Naive thymus-derived CD4-positive, alpha-beta T cell (primary cell): ENCODE measurements around the gene ENOX2. TPM values are rescaled to one million over a fixed set of nuclear protein-coding genes. Genes with fewer than 3 reads are reported as not detected.

Source experiments
- ATAC-seq: fragments of 150-1000 bp; cut with Tn5 transposase; 2 replicates; pipeline ENCODE4 v1.10.0; 2021; ENCODE audit warnings: mild to moderate bottlenecking, moderate library complexity
- CTCF ChIA-PET: fragments of 350-600 bp; sonication (Branson Sonifier 250); formaldehyde crosslinking; loops from one replicate; lab custom pipeline; 2021; ENCODE audit warnings: antibody characterized with exemption; lab: Charles Lee
- POLR2A ChIA-PET: fragments of 350-600 bp; sonication (Branson Sonifier 250); formaldehyde crosslinking; loops from one replicate; lab custom pipeline; 2021; ENCODE audit warnings: antibody characterized with exemption, inconsistent platforms; lab: Charles Lee
- DNase-seq, 9 donors: peaks; one replicate each; pipeline versions ENCODE4 v3.0.0 to v3.0.0-alpha.2; 2020 to 2022; ENCODE audit warnings: mixed read lengths in 1 of 9
- H3K27ac ChIP-seq: one replicate; pipeline ENCODE4 v1.7.0; 2013; ENCODE audit warnings: mild to moderate bottlenecking, low read depth, low read length, moderate library complexity
- H3K27me3 ChIP-seq, 2 donors: one replicate each; pipeline ENCODE4 v1.7.0; 2013; ENCODE audit warnings: low read length in 2 of 2, mild to moderate bottlenecking in 2 of 2, moderate library complexity in 2 of 2; ENCODE audit not compliant: control insufficient read depth in 2 of 2, insufficient read depth in 2 of 2
- H3K36me3 ChIP-seq, 3 experiments: 1 replicate in 2 of 3; 2 replicates in 1 of 3; pipeline ENCODE4 v1.7.0; 2013; ENCODE audit warnings: low read length in 3 of 3, mild to moderate bottlenecking in 3 of 3, moderate library complexity in 1 of 3; ENCODE audit not compliant: insufficient read depth in 3 of 3, control insufficient read depth in 2 of 3
- H3K4me1 ChIP-seq, 2 donors: one replicate each; pipeline ENCODE4 v1.7.0; 2013; ENCODE audit warnings: low read length in 2 of 2, mild to moderate bottlenecking in 2 of 2, moderate library complexity in 1 of 2; ENCODE audit not compliant: control insufficient read depth in 2 of 2, insufficient read depth in 2 of 2
- H3K4me3 ChIP-seq: 2 replicates; pipeline ENCODE4 v1.7.0; 2013; ENCODE audit warnings: mild to moderate bottlenecking, low read length
- H3K9me3 ChIP-seq, 3 experiments: 1 replicate in 2 of 3; 2 replicates in 1 of 3; pipeline ENCODE4 v1.7.0; 2013; ENCODE audit warnings: low read length in 3 of 3; ENCODE audit not compliant: control insufficient read depth in 2 of 3
- H3K27ac Mint-ChIP-seq, 9 donors: one replicate each; pipeline ENCODE4 v1.8.0; 2020 to 2022; ENCODE audit warnings: mixed read lengths in 9 of 9, mild to moderate bottlenecking in 8 of 9, moderate library complexity in 5 of 9, inconsistent platforms in 2 of 9
- H3K27me3 Mint-ChIP-seq, 5 donors: one replicate each; pipeline ENCODE4 v1.8.0; 2021 to 2022; ENCODE audit warnings: mixed read lengths in 5 of 5, mild to moderate bottlenecking in 1 of 5
- H3K36me3 Mint-ChIP-seq, 5 donors: one replicate each; pipeline ENCODE4 v1.8.0; 2020 to 2022; ENCODE audit warnings: mixed read lengths in 5 of 5, mild to moderate bottlenecking in 3 of 5, inconsistent platforms in 1 of 5
- H3K4me1 Mint-ChIP-seq, 7 donors: one replicate each; pipeline ENCODE4 v1.8.0; 2020 to 2022; ENCODE audit warnings: mixed read lengths in 7 of 7, mild to moderate bottlenecking in 3 of 7, inconsistent platforms in 1 of 7
- H3K4me3 Mint-ChIP-seq, 10 donors: one replicate each; pipeline ENCODE4 v1.8.0; 2020 to 2022; ENCODE audit warnings: mild to moderate bottlenecking in 10 of 10, mixed read lengths in 10 of 10, moderate library complexity in 6 of 10, inconsistent platforms in 2 of 10
- H3K9me3 Mint-ChIP-seq, 11 donors: one replicate each; pipeline ENCODE4 v1.8.0; 2020 to 2022; ENCODE audit warnings: mixed read lengths in 11 of 11, mild to moderate bottlenecking in 4 of 11, inconsistent platforms in 1 of 11, moderate library complexity in 1 of 11
- intact Hi-C, 2 donors: fragments of 100-400 bp; cut with micrococcal nuclease; formaldehyde crosslinking; loops; one replicate each; pipeline ENCODE4 v1.15.1; 2023
- polyA plus RNA-seq, 2 donors: library from polyadenylated mRNA; unstranded; fragments of 300-500 nt; fragmentation: Illumina TruSeq; gene quantifications; one replicate each; pipeline ENCODE4 v1.2.3, GENCODE V29; 2021
- total RNA-seq, 6 experiments: library from RNA in 5 of 6; stranded (reverse) in 5 of 6; gene quantifications; 1 replicate in 5 of 6; 2 replicates in 1 of 6; pipeline ENCODE4 v1.2.3 and lab custom pipeline; 2021 to 2026

Gene ENOX2
- total and polyA plus RNA-seq, 7 experiments from 2014 or later, result 10.3 to 24.0 (median 13.0) TPM

DNA sequence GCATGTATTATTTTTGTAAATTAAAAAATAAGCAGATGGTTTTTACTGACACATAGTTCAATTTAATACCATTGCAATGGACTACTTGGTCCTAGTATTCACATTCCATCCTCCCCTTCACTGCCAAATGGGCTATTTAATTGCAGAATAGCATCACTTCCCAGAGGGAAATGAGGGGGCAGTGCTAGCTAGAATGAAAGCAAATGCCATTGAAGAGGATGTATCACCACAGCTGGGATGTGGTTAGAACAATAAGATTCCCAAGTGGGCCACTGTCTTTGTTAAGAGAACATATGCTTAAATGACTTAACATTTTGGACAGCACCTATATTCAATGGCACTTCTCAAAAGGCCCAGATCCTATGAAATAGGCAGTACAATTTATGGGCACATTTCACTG is 276.5 kb downstream of the ENOX2 start:
- intact Hi-C loops, result no loop called here
- Mint-ChIP-seq H3K9me3 (no peaks in the 10 kb centered on the region), H3K4me1 (no peaks in the 10 kb centered on the region), H3K36me3 (peaks cover 0 to 30% (median 0%) of the 10 kb centered on the region in 5 donors), H3K27me3 (no peaks in the 10 kb centered on the region), H3K4me3 (no peak overlapping the region), H3K27ac (no peak overlapping the region)
- Histone ChIP-seq H3K9me3 (no peaks in the 10 kb centered on the region), H3K36me3 (peaks cover 0 to 8% (median 3%) of the 10 kb centered on the region in 3 experiments), H3K27ac (no peak overlapping the region), H3K4me1 (no peaks in the 10 kb centered on the region), H3K27me3 (no peaks in the 10 kb centered on the region), H3K4me3 (no peak overlapping the region)
- DNase-seq (no peak), ATAC-seq (no peak)
- ChIA-PET CTCF (no interaction called here), POLR2A (no interaction called here)

DNA sequence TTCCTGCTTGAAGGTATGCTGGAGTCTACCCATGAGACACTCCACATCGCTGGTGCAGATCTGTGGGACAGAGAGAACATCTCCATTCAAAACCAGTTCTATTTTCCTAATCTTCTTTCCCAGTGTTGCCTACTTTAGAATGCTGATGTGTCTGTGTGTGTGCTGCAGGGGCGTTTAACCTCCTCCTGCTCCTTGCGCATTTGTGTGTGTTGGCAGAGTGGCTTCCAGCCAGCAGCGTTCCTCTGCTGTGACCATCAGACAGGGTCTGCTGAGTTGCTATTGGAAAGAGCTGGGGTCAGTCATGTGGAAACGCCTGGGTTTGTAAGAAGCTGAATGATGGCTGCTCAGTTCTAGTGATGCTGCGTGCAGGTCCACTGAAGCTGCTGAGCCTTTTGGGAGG is 277.6 kb downstream of the ENOX2 start:
- H3K4me3 Mint-ChIP-seq, result no peak overlapping the region
- Histone ChIP-seq H3K9me3 (no peaks in the 10 kb centered on the region), H3K27me3 (no peaks in the 10 kb centered on the region), H3K4me1 (no peaks in the 10 kb centered on the region), H3K36me3 (peaks cover 0 to 8% (median 3%) of the 10 kb centered on the region in 3 experiments), H3K4me3 (no peak overlapping the region), H3K27ac (no peak overlapping the region)
- no peaks in the 10 kb centered on the region for H3K4me1 Mint-ChIP-seq
- DNase-seq, result no peak
- no peak for ATAC-seq
- no peaks in the 10 kb centered on the region for H3K27me3 Mint-ChIP-seq
- ChIA-PET CTCF (no interaction called here), POLR2A (no interaction called here)
- H3K9me3 Mint-ChIP-seq, result no peaks in the 10 kb centered on the region
- H3K36me3 Mint-ChIP-seq, result peaks cover 0 to 22% (median 0%) of the 10 kb centered on the region in 5 donors
- intact Hi-C loops, result no loop called here
- H3K27ac Mint-ChIP-seq, result no peak overlapping the region

DNA sequence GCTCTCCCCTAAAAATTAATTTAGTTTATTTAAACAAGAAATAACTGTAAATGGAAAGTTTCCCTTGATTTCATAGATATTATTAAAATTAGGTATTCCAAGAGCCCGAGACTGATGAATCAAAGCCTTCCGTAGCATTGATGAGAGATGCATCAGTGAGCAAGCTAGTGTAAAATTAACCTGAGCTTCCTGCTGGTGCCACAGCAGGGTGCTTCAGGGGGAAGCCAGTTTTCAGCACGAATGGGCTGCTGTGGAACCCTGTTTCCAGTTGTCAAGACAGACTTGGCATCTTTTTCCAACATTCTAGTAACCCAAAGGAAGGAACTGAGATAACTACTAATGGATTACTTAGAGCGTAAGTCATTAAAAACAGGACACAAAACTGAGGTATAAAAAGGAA is 279.5 kb downstream of the ENOX2 start:
- H3K4me1 Mint-ChIP-seq, result no peaks in the 10 kb centered on the region

DNA sequence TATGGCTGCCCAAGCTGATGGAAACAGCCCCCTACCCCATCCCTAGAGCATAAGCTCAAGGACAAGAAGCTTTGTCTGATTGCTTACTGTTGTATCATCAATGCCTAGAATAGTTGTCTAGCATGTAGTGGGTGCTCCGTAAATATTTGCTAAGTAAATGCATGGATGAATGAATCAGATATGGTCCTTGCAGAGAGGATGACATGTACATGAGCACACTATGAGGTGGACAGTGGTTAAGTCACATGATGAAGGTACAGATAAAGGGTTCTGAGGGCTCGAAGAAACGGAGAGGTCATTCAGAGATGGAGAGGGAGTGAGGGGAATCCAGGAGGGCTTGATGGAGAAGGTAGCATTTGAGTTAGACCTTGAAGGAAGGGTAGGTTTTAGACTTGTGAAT is 287.1 kb downstream of the ENOX2 start:
- ATAC-seq (no peak), DNase-seq (no peak)
- POLR2A ChIA-PET, result no interaction called here
- Histone ChIP-seq H3K27ac (no peak overlapping the region), H3K4me3 (no peak overlapping the region), H3K27me3 (no peaks in the 10 kb centered on the region), H3K36me3 (no peaks in the 10 kb centered on the region), H3K4me1 (no peaks in the 10 kb centered on the region), H3K9me3 (no peaks in the 10 kb centered on the region)
- no peaks in the 10 kb centered on the region for H3K9me3 Mint-ChIP-seq
- H3K4me3 Mint-ChIP-seq, result no peak overlapping the region
- H3K4me1 Mint-ChIP-seq, result peaks cover 0 to 3% (median 0%) of the 10 kb centered on the region in 7 donors
- no peaks in the 10 kb centered on the region for H3K36me3 Mint-ChIP-seq
- intact Hi-C loops, result no loop called here
- H3K27me3 Mint-ChIP-seq, result no peaks in the 10 kb centered on the region
- CTCF ChIA-PET, result no interaction called here
- H3K27ac Mint-ChIP-seq, result no peak overlapping the region

More for the DNA sequence above, 279.5 kb downstream of the ENOX2 start:
- ChIA-PET CTCF (no interaction called here), POLR2A (no interaction called here)
- Mint-ChIP-seq H3K9me3 (no peaks in the 10 kb centered on the region), H3K27ac (no peak overlapping the region), H3K4me3 (no peak overlapping the region), H3K27me3 (no peaks in the 10 kb centered on the region), H3K36me3 (peaks cover 0 to 18% (median 0%) of the 10 kb centered on the region in 5 donors)
- no peak for DNase-seq
- Histone ChIP-seq H3K4me1 (no peaks in the 10 kb centered on the region), H3K36me3 (peaks cover 0 to 8% (median 3%) of the 10 kb centered on the region in 3 experiments), H3K4me3 (no peak overlapping the region), H3K27ac (no peak overlapping the region), H3K9me3 (no peaks in the 10 kb centered on the region), H3K27me3 (no peaks in the 10 kb centered on the region)
- intact Hi-C loops, result no loop called here
- ATAC-seq, result no peak

DNA sequence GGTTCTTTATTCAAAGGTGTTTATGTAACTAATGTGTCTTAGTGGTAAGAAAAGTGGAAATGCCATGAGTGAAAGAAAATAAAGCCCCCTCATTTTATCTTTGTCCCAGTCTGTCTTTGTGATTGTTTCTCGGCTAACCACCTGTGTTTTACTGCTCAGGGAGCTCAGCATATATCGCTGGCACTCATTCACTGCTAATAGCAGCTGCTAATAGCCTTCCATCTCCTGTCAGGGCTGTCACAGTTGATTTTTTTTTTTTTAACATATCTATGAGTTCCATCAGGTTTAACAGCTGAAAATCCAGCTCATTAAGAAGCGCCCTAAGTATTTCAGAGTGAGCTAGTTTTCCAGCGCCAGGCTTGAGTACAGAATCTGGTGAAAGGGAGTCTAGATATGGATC is 295.6 kb downstream of the ENOX2 start:
- peaks cover 0 to 15% (median 4%) of the 10 kb centered on the region in 5 donors for H3K27me3 Mint-ChIP-seq
- no peak for ATAC-seq
- H3K4me1 Mint-ChIP-seq, result no peaks in the 10 kb centered on the region

DNA sequence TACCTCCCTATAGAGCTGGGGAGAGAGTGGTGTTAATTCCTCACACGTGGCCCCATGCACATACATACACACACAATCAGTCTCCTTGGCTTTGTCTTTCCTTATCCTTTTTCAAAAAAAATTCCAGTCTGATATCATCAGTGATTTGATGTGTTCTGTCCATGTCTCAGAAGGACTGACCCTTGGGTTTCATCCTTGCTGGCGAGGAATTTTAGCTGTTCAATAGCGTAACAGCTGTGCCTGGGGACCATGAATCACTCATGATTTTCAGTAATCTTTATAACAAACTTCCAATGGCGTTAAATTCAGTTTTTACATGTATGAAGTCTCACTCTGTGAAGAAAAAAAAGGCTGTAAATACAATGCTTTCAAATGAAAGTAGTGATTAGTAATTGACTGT is 296.6 kb downstream of the ENOX2 start:
- POLR2A ChIA-PET, result no interaction called here

More for the DNA sequence above, 295.6 kb downstream of the ENOX2 start:
- CTCF ChIA-PET, result no interaction called here
- Mint-ChIP-seq H3K9me3 (no peaks in the 10 kb centered on the region), H3K4me3 (no peak overlapping the region), H3K27ac (no peak overlapping the region), H3K36me3 (no peaks in the 10 kb centered on the region)
- POLR2A ChIA-PET, result no interaction called here
- no peaks in the 10 kb centered on the region for H3K36me3 ChIP-seq
- H3K27me3 ChIP-seq, result no peaks in the 10 kb centered on the region
- DNase-seq, result no peak
- H3K4me1 ChIP-seq, result no peaks in the 10 kb centered on the region
- H3K9me3 ChIP-seq, result no peaks in the 10 kb centered on the region
- intact Hi-C loops, result no loop called here
- no peak overlapping the region for H3K27ac ChIP-seq
- H3K4me3 ChIP-seq, result no peak overlapping the region

DNA sequence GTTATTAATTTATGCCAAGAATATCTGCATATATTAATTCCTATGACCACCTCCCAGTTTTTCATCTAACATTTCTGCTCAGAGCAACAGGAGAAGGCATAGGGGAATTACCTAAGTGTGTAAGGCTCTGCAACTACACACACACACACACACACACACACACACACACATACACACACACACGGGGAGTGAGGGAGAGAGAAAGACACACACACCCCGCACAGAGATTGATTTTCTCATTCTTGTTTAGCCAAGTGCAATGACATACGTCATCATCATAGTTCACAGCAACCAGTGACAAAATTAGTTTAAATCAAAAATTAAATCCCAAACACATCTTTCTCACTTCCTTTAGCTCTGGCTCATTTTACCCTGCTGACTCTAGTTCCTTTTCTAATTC is 298.1 kb downstream of the ENOX2 start:
- Histone ChIP-seq H3K4me3 (no peak overlapping the region), H3K36me3 (no peaks in the 10 kb centered on the region), H3K27ac (no peak overlapping the region), H3K27me3 (no peaks in the 10 kb centered on the region), H3K4me1 (no peaks in the 10 kb centered on the region), H3K9me3 (no peaks in the 10 kb centered on the region)
- Mint-ChIP-seq H3K27ac (no peak overlapping the region), H3K36me3 (no peaks in the 10 kb centered on the region), H3K27me3 (peaks cover 0 to 15% (median 4%) of the 10 kb centered on the region in 5 donors), H3K4me1 (no peaks in the 10 kb centered on the region), H3K4me3 (no peak overlapping the region), H3K9me3 (peaks cover 0 to 2% (median 0%) of the 10 kb centered on the region in 11 donors)
- ChIA-PET POLR2A (no interaction called here), CTCF (no interaction called here)
- no peak for DNase-seq
- ATAC-seq, result no peak
- intact Hi-C loops, result no loop called here

More for the DNA sequence above, 296.6 kb downstream of the ENOX2 start:
- intact Hi-C loops, result no loop called here
- H3K36me3 Mint-ChIP-seq, result no peaks in the 10 kb centered on the region
- no peak overlapping the region for H3K27ac Mint-ChIP-seq
- DNase-seq, result no peak
- peaks cover 0 to 2% (median 0%) of the 10 kb centered on the region in 11 donors for H3K9me3 Mint-ChIP-seq
- Histone ChIP-seq H3K27me3 (no peaks in the 10 kb centered on the region), H3K9me3 (no peaks in the 10 kb centered on the region), H3K27ac (no peak overlapping the region), H3K4me3 (no peak overlapping the region), H3K4me1 (no peaks in the 10 kb centered on the region), H3K36me3 (no peaks in the 10 kb centered on the region)
- CTCF ChIA-PET, result interaction anchor here (0.7 kb wide), 1 partner anchor 1630 kb away, joined by 3 read pairs; no protein-coding TSS in a partner anchor
- ATAC-seq, result no peak
- H3K4me1 Mint-ChIP-seq, result no peaks in the 10 kb centered on the region
- H3K4me3 Mint-ChIP-seq, result no peak overlapping the region
- H3K27me3 Mint-ChIP-seq, result peaks cover 0 to 15% (median 4%) of the 10 kb centered on the region in 5 donors
